HG02943 (cell line): ENCODE data around the gene USP17L18.
"Not testable (repeated sequence)": the region's sequence is repeated elsewhere in the genome, so short reads cannot be mapped to it uniquely, and the experiment has no call there.

Experiments
- ATAC-seq: cut with Tn5 transposase; IDR thresholded peaks from one replicate; pipeline ENCODE4 v1.9.1; 2021; ENCODE audit warnings: mild to moderate bottlenecking, low read depth, moderate library complexity; ENCODE audit not compliant: unreplicated experiment

USP17L18 gene

GRCh38 chr4:9247953-9248680, at the start of gene USP17L18:
Gene USP17L18 (plus strand): TSS chr4:9248630. CDS start chr4:9248630, 0 bp downstream.
- ATAC-seq = not testable (repeated sequence)

- ATAC-seq = not testable (repeated sequence)
Observed at GRCh38 chr4:9210357-9210756, 38.1 kb upstream of the USP17L18 start, which contains the start of gene USP17L10. Gene USP17L10 (plus strand): TSS chr4:9210657. CDS start chr4:9210657, 0 bp downstream.

DNA sequence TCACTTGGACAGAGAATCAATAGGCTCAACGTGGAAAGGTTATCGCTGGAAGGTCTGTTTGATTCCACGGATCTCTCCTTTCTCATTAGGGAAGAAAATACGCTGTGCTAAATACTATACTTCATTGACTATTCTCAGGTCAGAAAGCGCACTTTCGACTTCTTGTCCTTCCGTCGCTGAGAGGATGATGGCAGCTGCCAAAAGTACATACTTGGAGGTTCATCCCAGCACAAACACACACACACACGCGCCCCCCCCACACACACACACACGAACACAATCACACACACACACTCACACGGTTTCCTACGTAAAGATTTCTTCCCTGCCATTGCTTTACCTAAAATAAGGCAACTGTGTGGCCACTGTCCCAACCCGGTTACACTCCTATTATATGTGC, 33.7 kb upstream of the USP17L18 start:
- ATAC-seq = not testable (repeated sequence)

DNA sequence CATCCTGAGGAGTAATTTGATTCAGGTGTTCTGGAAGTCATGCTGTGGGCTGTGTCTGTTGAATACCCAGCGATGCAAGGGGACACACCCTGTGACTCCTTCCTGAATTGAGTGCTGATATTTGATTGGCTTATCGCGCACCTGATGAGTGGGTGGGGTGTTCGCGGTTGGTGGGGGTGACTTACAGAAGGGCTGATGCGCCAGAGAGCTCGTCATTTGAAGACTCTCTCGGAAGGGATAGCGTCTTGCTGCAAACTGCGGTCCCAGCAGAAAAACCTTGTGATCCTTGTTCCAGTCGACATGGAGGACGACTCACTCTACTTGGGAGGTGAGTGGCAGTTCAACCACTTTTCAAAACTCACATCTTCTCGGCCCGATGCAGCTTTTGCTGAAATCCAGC, 33.3 kb upstream of the USP17L18 start, which contains the start of gene USP17L11:
TSS of gene USP17L11 (plus strand) at position 301 of the 400 bp plus-strand sequence. CDS start at position 301, 0 bp downstream.
- not testable (repeated sequence) for ATAC-seq

GRCh38 chr4:9219852-9220251, 28.6 kb upstream of the USP17L18 start, which contains the start of gene USP17L12:
Gene USP17L12 (plus strand): TSS chr4:9220152. CDS start chr4:9220152, 0 bp downstream.
- not testable (repeated sequence) for ATAC-seq

DNA sequence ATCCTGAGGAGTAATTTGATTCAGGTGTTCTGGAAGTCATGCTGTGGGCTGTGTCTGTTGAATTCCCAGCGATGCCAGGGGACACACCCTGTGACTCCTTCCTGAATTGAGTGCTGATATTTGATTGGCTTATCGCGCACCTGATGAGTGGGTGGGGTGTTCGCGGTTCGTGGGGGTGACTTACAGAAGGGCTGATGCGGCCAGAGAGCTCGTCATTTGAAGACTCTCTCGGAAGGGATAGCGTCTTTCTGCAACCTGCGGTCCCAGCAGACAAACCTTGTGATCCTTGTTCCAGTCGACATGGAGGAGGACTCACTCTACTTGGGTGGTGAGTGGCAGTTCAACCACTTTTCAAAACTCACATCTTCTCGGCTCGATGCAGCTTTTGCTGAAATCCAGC, 23.8 kb upstream of the USP17L18 start, which contains the start of gene USP17L13:
TSS of gene USP17L13 (plus strand) at position 301 of the 400 bp plus-strand sequence. CDS start at position 301, 0 bp downstream.
- ATAC-seq = not testable (repeated sequence)

GRCh38 chr4:9230249-9230648, 18.2 kb upstream of the USP17L18 start:
- not testable (repeated sequence) for ATAC-seq

DNA sequence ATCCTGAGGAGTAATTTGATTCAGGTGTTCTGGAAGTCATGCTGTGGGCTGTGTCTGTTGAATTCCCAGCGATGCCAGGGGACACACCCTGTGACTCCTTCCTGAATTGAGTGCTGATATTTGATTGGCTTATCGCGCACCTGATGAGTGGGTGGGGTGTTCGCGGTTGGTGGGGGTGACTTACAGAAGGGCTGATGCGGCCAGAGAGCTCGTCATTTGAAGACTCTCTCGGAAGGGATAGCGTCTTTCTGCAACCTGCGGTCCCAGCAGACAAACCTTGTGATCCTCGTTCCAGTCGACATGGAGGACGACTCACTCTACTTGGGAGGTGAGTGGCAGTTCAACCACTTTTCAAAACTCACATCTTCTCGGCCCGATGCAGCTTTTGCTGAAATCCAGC, 14.3 kb upstream of the USP17L18 start, which contains the start of gene USP17L15:
TSS of gene USP17L15 (plus strand) at position 301 of the 400 bp plus-strand sequence. CDS start at position 301, 0 bp downstream.
- not testable (repeated sequence) for ATAC-seq

GRCh38 chr4:9238461-9238860, 10.0 kb upstream of the USP17L18 start:
- not testable (repeated sequence) for ATAC-seq

DNA sequence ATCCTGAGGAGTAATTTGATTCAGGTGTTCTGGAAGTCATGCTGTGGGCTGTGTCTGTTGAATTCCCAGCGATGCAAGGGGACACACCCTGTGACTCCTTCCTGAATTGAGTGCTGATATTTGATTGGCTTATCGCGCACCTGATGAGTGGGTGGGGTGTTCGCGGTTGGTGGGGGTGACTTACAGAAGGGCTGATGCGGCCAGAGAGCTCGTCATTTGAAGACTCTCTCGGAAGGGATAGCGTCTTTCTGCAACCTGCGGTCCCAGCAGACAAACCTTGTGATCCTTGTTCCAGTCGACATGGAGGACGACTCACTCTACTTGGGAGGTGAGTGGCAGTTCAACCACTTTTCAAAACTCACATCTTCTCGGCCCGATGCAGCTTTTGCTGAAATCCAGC, 4.9 kb upstream of the USP17L18 start, which contains the start of gene USP17L17:
TSS of gene USP17L17 (plus strand) at position 301 of the 400 bp plus-strand sequence. CDS start at position 301, 0 bp downstream.
- not testable (repeated sequence) for ATAC-seq

GRCh38 chr4:9253078-9253477, 4.6 kb downstream of the USP17L18 start, which contains the start of gene USP17L19:
Gene USP17L19 (plus strand): TSS chr4:9253378. CDS start chr4:9253378, 0 bp downstream.
- ATAC-seq = not testable (repeated sequence)

DNA sequence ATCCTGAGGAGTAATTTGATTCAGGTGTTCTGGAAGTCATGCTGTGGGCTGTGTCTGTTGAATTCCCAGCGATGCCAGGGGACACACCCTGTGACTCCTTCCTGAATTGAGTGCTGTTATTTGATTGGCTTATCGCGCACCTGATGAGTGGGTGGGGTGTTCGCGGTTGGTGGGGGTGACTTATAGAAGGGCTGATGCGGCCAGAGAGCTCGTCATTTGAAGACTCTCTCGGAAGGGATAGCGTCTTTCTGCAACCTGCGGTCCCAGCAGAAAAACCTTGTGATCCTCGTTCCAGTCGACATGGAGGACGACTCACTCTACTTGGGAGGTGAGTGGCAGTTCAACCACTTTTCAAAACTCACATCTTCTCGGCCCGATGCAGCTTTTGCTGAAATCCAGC, 9.4 kb downstream of the USP17L18 start, which contains the start of gene USP17L20:
TSS of gene USP17L20 (plus strand) at position 301 of the 400 bp plus-strand sequence. CDS start at position 301, 0 bp downstream.
- not testable (repeated sequence) for ATAC-seq

- not testable (repeated sequence) for ATAC-seq
Observed at GRCh38 chr4:9262572-9262971, 14.1 kb downstream of the USP17L18 start, which contains the start of gene USP17L21. Gene USP17L21 (plus strand): TSS chr4:9262872. CDS start chr4:9262872, 0 bp downstream.

DNA sequence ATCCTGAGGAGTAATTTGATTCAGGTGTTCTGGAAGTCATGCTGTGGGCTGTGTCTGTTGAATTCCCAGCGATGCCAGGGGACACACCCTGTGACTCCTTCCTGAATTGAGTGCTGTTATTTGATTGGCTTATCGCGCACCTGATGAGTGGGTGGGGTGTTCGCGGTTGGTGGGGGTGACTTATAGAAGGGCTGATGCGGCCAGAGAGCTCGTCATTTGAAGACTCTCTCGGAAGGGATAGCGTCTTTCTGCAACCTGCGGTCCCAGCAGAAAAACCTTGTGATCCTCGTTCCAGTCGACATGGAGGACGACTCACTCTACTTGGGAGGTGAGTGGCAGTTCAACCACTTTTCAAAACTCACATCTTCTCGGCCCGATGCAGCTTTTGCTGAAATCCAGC, 18.9 kb downstream of the USP17L18 start, which contains the start of gene USP17L22:
TSS of gene USP17L22 (plus strand) at position 301 of the 400 bp plus-strand sequence. CDS start at position 301, 0 bp downstream.
- not testable (repeated sequence) for ATAC-seq

- ATAC-seq = not testable (repeated sequence)
Observed at GRCh38 chr4:9271719-9272118, 23.3 kb downstream of the USP17L18 start.
